ENCODE measurements around the gene ZNF594. TPM values are rescaled to one million over a fixed set of nuclear protein-coding genes. Genes with fewer than 3 reads are reported as not detected.
"Not testable (repeated sequence)": the region's sequence is repeated elsewhere in the genome, so short reads cannot be mapped to it uniquely, and the experiment has no call there.

The ZNF594 gene
- total and polyA plus RNA-seq, 2 donors (not counting 3 experiments of a cell fraction or from before 2014, with no cell fraction given), result 1.2 to 5.8 TPM

DNA sequence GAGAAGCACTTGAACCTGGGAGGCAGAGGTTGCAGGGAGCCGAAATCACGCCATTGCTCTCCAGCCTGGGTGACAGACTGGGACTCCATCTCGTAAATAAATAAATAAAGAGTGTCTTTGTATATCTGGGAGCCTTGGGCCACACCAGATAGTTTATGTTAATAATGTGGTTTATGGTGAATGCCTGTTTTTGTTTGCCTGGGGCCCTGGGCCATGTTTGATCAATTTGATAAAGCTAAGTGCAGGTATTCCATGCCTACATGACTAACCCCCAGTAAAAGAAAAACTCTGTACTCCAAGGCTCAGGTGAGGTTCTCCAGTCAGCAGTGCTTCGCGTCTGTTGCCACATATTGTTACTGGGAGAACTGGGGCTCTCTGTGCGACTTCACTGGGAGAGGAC lies 27.9 kb upstream of the ZNF594 start:
- Histone ChIP-seq H3K9ac (replicated peaks; ENCODE audit: extremely low read depth, insufficient read depth, low read length) (no peak overlapping the region), H3K9me1 (replicated peaks; ENCODE audit: control insufficient read depth, extremely low read depth, insufficient read depth, low read length) (no peaks in the 10 kb centered on the region), H3K9me3 (replicated peaks; ENCODE audit: control insufficient read depth, insufficient read depth, low read length) (no peaks in the 10 kb centered on the region), H3K36me3 (ENCODE audit: control insufficient read depth in 2 of 2, extremely low read depth in 1 of 2, insufficient read depth in 2 of 2, low read length in 2 of 2) (no peaks in the 10 kb centered on the region), H2AFZ (ENCODE audit: low read depth, low read length) (no peak overlapping the region), H4K20me1 (replicated peaks; ENCODE audit: control insufficient read depth, extremely low read depth, insufficient read depth, low read length) (no peaks in the 10 kb centered on the region), H3K4me3 (replicated peaks in 1 of 3; ENCODE audit: insufficient read depth in 1 of 3, low read depth in 1 of 3, low read length in 3 of 3) (no peak overlapping the region), H3K4me2 (ENCODE audit: insufficient read depth, low read length) (no peak overlapping the region), H3K27me3 (ENCODE audit: control insufficient read depth in 2 of 2, insufficient read depth in 2 of 2, low read length in 2 of 2) (no peaks in the 10 kb centered on the region), H3K79me2 (ENCODE audit: control insufficient read depth, insufficient read depth, low read length) (no peaks in the 10 kb centered on the region), H3K27ac (ENCODE audit: insufficient read depth, low read depth, low read length) (no peak overlapping the region), H3K4me1 (ENCODE audit: control insufficient read depth, extremely low read depth, insufficient read depth, low read length) (no peaks in the 10 kb centered on the region)
- ChIA-PET POLR2A (no interaction called here), CTCF (no interaction called here)
- TF ChIP-seq EZH2 (IDR thresholded peaks at IDR 0.05; ENCODE audit: borderline replicate concordance, low read depth, low read length, severe bottlenecking) (no peak), MYC (IDR thresholded peaks at IDR 0.05; ENCODE audit: low read depth, low read length) (no peak), GATA2 (IDR thresholded peaks at IDR 0.05; ENCODE audit: insufficient read depth, insufficient read length, low read depth, low read length) (no peak), POLR2AphosphoS5 (IDR thresholded peaks at IDR 0.05; ENCODE audit: insufficient read depth, low read depth, low read length) (no peak), FOS (IDR thresholded peaks at IDR 0.05; ENCODE audit: borderline replicate concordance, insufficient read depth, low read length) (no peak), JUN (IDR thresholded peaks at IDR 0.05; ENCODE audit: borderline replicate concordance, insufficient read depth, insufficient read length, low read depth) (no peak), POLR2A (IDR thresholded peaks at IDR 0.05; ENCODE audit: low read depth, low read length) (no peak), CTCF (IDR thresholded peaks at IDR 0.05; ENCODE audit: extremely low read depth in 1 of 2, insufficient read depth in 1 of 2, low read depth in 1 of 2, low read length in 2 of 2) (no peak)
- TF ChIP-seq, protein P1, sequence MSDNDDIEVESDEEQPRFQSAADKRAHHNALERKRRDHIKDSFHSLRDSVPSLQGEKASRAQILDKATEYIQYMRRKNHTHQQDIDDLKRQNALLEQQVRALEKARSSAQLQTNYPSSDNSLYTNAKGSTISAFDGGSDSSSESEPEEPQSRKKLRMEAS (IDR thresholded peaks at IDR 0.05; ENCODE audit: insufficient read depth, insufficient read length), result no peak
- FAIRE-seq (no peak), DNase-seq (ENCODE audit: low read depth, low spot score) (no peak)
- BruUV-seq (replicated peaks), result no TSS peak
- intact Hi-C loops (cut with micrococcal nuclease) (no loop called here), dilution Hi-C loops (cut with MboI; ENCODE audit: extremely low pct_ligation_motif_present, low sequenced_read_pairs) (no loop called here)

GRCh38 chr17:5217562-5217961 lies 25.9 kb upstream of the ZNF594 start:
- FAIRE-seq; CTCF ChIA-PET; H3K4me3 ChIP-seq (replicated peaks in 1 of 3; ENCODE audit: insufficient read depth in 1 of 3, low read depth in 1 of 3, low read length in 3 of 3); intact Hi-C loops (cut with micrococcal nuclease); H2AFZ ChIP-seq (ENCODE audit: low read depth, low read length); H3K27me3 ChIP-seq (ENCODE audit: control insufficient read depth in 2 of 2, insufficient read depth in 2 of 2, low read length in 2 of 2); H3K9me1 ChIP-seq (replicated peaks; ENCODE audit: control insufficient read depth, extremely low read depth, insufficient read depth, low read length); H3K9me3 ChIP-seq (replicated peaks; ENCODE audit: control insufficient read depth, insufficient read depth, low read length); H3K4me1 ChIP-seq (ENCODE audit: control insufficient read depth, extremely low read depth, insufficient read depth, low read length); H3K79me2 ChIP-seq (ENCODE audit: control insufficient read depth, insufficient read depth, low read length); BruUV-seq (replicated peaks); H3K36me3 ChIP-seq (ENCODE audit: control insufficient read depth in 2 of 2, extremely low read depth in 1 of 2, insufficient read depth in 2 of 2, low read length in 2 of 2); H3K4me2 ChIP-seq (ENCODE audit: insufficient read depth, low read length); H3K9ac ChIP-seq (replicated peaks; ENCODE audit: extremely low read depth, insufficient read depth, low read length); POLR2A ChIA-PET; H3K27ac ChIP-seq (ENCODE audit: insufficient read depth, low read depth, low read length); dilution Hi-C loops (cut with MboI; ENCODE audit: extremely low pct_ligation_motif_present, low sequenced_read_pairs); H4K20me1 ChIP-seq (replicated peaks; ENCODE audit: control insufficient read depth, extremely low read depth, insufficient read depth, low read length); DNase-seq (ENCODE audit: low read depth, low spot score): not testable (repeated sequence)

Data from endothelial cell of umbilical vein (primary cell).